Fibroblast of villous mesenchyme (primary cell): ENCODE results near the gene LIMS3. TPM values are rescaled to one million over a fixed set of nuclear protein-coding genes. Genes with fewer than 3 reads are reported as not detected.
"Not testable (repeated sequence)": the region's sequence is repeated elsewhere in the genome, so short reads cannot be mapped to it uniquely, and the experiment has no call there.

Experiments
- DNase-seq: peaks from one replicate; pipeline ENCODE4 v3.0.0-alpha.2; 2010; ENCODE audit warnings: low read depth
- H3K4me3 ChIP-seq: 2 replicates; pipeline ENCODE4 v1.5.1; 2011; ENCODE audit warnings: low read depth, mild to moderate bottlenecking, low read length
- total RNA-seq: library from RNA; depleted of rRNA; stranded (reverse); fragments of >200 nt; gene quantifications from 2 replicates; pipeline ENCODE4 v1.2.3, GENCODE V29; 2012

LIMS3 gene, protein sequence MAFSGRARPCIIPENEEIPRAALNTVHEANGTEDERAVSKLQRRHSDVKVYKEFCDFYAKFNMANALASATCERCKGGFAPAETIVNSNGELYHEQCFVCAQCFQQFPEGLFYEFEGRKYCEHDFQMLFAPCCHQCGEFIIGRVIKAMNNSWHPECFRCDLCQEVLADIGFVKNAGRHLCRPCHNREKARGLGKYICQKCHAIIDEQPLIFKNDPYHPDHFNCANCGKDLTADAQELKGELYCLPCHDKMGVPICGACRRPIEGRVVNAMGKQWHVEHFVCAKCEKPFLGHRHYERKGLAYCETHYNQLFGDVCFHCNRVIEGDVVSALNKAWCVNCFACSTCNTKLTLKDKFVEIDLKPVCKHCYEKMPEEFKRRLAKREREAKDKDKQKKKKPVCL
- total RNA-seq, result 5.8 and 14.2 TPM in 2 replicates

DNA sequence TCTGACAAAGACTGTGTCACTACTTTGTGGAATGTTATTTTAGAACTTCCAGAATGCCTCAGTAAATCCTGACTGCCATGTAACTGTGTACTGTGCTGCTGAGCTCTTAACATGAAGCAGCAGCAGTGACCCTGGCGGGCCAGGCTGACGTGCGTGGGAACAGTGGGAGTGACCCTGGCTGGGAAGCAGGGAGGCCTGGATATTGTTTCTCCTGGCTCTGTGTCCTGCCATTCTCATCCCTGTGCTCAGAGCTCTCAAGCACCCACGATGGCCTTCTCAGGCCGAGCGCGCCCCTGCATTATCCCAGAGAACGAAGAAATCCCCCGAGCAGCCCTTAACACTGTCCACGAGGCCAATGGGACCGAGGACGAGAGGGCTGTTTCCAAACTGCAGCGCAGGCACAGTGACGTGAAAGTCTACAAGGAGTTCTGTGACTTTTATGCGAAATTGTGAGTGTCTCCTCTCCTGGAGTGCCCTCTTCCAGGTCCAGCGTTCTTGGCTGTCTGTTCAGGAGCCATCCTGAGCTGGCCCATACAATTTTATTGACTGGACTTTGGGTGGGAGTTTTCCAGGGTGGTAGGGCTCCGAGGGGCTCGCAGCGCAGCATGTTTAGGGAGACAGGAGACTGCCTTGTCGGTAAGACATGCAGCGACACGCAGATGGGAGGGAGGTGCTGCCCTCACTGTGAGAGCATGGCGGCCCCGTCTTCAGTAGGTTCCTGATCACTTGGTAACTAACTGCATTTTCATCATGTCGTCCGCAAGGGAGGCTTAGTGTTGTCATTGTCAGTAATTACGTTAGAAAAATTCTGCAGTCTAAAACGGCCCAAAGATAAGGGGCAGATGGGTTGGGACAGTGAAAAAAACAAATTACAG, at the start of gene LIMS3:
Gene LIMS3 (plus strand): TSS at position 227 of the 875 bp plus-strand sequence. CDS start 41 bp downstream, at position 268.
- DNase-seq, H3K4me3 ChIP-seq: not testable (repeated sequence)

DNA sequence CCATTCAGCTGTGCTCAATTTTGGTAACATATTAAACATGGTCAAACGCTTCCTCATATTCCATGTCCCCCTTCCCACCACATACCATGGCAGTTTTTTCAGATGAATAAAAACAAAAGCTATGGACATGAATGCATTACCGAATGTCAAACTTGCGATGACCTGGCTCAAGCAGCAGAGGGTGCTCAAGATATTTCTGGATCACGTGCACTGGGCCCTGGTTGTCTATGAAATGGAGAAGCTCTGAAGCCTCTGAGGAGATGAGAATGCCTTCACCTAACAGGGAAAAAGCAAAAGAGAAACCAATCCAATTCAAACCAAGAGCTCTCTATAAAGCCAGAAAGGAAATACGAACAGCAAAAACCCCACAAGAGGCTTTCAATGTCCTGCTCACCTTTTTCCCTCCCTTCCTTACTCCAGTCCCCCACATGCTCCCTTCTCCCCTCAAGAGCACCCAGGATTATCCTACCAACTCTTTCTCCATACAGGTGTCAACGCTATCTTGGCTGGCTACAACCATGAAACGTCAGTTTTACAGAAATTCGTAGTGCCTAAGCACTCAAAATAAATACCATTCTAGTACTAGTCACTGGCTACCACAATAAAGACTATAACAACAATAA, 27.2 kb upstream of the LIMS3 start:
- DNase-seq, result not testable (repeated sequence)

DNA sequence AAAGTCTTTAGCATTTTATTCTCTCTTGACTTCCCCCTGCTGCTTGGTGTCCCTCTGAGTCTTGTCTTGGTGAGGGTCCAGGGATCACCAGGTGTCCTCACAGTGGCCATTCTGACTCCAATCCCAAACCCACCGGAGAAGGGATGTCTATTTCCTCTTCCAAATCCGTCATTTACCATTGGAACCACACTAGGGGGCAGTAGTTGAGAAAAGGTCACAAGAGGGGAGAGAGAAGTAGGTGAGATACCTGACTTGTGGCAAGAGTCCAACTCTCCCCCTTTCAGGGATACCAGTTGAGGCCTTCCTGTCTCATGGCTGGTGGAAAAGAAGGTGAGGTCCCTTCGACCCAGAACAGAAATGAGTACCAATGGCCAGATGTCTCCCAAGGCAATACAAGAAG, 21.9 kb upstream of the LIMS3 start:
- DNase-seq, H3K4me3 ChIP-seq: not testable (repeated sequence)

More for the DNA sequence above, 27.2 kb upstream of the LIMS3 start:
- not testable (repeated sequence) for H3K4me3 ChIP-seq

DNA sequence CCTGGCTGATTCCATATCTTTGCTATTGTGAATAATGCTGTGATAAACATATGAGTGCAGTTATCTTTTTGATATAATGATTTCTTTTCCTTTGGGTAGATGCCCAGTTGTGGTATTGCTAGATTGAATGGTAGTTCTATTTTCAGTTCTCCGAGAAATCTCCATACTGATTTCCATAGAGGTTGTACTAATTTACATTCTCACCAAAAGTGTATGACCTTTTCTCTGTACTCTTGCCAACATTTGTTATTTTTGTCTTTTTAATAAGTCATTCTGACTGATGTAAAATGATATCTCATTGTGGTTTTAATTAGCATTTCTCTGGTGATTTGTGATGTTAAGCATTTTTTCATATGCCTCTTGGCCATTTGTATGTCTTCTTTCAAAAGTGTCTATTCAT, 16.4 kb upstream of the LIMS3 start:
- DNase-seq, H3K4me3 ChIP-seq: not testable (repeated sequence)

DNA sequence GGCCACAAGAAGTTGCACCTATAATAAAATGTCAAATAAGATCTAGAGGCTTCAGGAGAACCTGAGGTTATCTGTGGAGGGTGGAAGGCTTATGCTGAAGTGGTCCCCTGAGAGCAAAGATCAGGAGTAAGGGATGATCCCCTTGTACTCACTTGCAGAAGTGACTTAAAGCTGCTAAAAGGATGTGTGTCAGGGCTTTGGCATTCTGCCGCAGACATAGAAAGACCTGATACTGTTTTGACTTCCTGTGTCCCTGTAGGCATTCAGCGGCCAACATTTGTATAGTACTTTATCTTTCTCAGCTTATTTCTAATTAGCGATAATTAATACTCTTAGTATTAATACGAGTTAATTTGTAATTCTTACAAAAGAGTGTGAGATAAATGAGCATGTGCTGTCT, 10.1 kb upstream of the LIMS3 start:
- not testable (repeated sequence) for DNase-seq, H3K4me3 ChIP-seq

DNA sequence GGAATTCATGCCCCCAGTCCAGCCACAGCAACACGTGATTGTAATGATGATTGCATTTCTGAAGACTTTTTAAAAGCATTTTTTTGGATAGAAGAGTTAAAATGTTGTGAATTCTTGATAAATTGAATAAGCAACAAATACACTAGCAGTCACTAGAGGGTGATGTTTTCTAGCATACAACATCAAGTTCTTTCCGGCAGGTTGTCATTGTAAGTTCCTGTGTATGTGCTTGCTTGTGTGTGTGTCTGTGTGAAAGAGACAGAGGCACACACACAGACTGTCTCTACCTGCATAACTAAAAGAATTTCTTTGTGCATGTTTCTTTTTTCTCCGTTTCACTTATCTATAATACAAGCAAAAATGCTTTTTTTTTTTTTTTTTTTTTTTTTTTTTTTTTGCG, 8.6 kb upstream of the LIMS3 start:
- DNase-seq, H3K4me3 ChIP-seq: not testable (repeated sequence)

DNA sequence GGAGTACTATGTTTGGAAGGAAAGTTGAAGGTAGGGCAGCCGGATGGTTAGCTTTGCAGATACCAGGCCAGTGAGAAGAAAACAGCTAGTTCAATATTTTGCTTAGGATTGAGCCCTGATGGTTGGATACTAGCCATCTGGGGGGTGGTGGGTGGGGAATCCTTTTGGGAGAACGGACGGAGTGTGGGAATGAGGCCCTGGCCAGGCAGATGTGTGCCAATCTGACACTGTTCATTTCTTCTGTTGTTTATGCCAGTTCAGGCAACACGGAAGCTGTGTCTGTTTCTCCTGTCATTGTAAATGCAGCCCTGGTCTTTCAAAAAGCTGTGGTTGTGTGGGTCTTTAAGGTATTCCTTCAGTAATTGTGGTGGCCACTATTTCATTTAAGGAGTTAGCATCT, 7.5 kb upstream of the LIMS3 start:
- not testable (repeated sequence) for H3K4me3 ChIP-seq, DNase-seq

DNA sequence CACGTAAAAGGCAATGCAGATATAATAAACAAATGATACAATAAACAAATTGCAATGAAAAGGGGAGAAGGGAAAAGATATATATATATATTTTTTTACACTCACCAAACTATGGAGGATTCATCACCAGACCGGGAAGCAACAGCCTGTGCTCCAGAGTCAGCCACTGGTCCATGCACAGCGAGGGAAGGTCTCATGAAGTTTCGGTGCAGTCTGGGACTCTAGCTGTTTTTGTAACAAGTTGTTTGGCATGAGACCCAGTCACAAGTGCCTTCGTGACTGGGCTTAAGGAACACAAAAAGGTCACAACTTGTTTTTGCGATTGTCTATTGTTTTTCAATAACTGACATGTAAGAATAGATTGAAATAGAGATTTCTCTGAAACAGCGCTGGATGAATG, 4.8 kb upstream of the LIMS3 start:
- not testable (repeated sequence) for H3K4me3 ChIP-seq, DNase-seq

DNA sequence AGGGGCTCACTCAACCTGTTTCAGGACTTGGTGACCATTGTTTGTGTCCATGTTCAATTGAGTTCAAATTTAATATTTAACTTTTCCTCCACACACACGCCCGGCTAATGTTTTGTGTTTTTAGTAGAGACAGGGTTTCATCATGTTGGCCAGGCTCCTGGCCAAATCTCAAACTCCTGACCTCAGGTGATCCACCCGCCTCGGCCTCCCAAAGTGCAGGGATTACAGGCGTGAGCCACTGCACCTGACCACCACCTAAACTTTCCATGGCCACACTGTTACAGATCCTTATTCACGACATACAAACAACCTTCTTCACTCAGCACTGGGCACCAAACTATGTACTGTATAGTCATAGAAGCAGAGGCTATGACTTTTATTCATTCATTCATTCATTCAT, 4.3 kb upstream of the LIMS3 start:
- H3K4me3 ChIP-seq, DNase-seq: not testable (repeated sequence)

DNA sequence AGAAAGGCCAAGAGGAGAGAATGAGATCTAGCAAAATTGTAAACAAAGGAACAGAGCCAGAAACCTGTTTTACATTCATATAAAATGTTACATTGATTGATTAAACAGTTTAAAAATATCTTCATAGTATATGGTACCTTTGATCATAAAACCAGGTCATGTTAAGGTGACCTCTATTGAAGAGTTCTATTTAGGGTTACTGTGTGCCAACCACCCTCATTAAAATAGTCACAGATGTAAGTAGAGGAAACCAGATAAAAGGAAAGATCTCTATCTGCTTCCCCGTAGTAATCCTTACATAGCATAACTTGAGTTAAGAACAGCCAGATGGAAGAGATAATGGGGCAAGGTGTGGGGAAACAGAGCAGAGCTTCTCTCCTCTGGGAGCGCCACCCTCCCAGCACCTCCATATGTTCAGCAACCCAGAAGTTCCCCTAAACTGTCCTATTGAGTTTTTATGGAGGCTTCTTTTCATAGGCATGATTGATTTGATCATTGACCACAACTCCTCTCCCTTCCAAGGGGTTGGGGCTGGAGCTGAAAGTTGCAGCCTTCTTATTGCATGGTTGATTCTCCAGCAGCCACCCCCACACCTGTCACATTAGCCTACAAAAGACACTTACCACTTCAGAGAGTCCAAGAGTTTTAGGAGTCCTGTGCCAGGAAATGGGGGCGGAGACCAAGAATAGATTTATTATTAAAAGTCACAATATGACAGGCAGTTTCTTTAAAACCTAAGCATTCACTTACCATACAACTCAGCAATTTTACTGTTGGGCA, 3.2 kb upstream of the LIMS3 start:
- not testable (repeated sequence) for DNase-seq, H3K4me3 ChIP-seq

DNA sequence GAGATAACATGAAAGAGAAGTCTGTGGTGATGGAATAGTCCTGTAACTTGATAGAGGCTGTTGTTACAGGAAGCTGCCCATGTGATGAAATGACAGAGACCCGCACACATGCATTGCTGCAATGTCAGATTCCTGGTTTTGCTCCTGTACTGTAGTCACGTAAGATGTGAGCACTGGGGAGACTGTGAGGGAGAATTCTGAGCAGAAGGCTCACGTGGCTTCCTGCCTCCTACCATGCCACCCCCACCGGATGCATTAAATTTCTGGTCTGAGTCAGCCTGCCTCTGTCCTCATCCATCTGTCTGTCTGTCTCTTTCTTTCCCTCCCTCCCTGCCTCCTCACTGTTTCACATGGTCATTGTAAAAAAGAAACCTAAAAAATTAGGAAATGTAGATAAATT, 2.3 kb upstream of the LIMS3 start:
- DNase-seq, H3K4me3 ChIP-seq: not testable (repeated sequence)

DNA sequence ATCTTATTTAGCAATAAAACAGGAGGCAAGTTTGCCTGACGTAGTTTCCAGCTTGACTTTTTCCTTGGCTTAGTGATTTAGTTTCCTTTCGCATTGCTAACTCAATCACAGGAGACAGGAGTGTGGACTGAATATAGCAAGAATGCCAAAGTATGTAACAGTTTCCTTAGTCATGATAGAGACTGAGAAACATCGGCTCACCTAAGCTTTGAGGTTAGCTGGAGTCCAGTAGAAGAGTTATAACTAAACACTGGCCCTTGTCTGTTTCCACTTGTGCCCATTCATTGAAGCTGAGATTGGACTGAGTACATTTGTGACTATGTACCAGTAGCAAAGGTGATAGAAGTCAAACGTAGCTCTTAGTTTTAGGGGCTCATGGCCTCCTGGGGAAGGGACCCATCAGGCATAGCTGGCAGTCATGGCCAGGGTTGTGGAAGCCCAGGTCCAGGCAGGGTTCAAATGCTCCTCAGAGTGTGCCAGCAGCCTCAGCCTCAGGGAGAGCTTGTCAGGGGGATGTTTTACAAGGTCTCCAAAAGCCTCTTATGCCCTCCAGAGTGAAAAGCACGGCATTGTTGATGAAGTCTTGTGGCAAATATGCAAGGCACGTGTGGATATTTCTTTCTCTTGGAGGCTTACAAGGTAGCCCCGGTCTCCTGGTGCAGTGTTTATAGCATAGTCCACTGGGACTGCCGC, 573 bp upstream of the LIMS3 start:
- not testable (repeated sequence) for DNase-seq, H3K4me3 ChIP-seq

DNA sequence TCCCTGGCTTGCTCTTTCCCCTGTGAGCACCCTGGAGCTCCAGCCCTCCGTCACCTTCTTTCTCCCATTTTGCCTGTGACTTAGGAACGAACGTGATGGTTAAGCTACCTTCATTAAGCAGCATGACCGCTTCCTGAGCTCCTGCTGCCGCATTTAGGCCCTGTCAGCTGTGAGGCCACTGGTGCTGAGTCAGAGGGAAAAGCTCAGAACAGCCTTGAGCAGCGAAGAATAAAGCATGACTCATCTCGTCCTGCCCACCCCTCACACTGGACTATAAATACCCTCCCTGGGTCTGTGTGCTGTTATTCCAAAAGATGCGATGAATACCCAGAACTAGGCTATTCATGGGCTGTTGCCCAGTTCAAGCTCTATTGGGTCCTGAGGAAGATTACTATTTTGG, 7.3 kb downstream of the LIMS3 start:
- H3K4me3 ChIP-seq, DNase-seq: not testable (repeated sequence)

DNA sequence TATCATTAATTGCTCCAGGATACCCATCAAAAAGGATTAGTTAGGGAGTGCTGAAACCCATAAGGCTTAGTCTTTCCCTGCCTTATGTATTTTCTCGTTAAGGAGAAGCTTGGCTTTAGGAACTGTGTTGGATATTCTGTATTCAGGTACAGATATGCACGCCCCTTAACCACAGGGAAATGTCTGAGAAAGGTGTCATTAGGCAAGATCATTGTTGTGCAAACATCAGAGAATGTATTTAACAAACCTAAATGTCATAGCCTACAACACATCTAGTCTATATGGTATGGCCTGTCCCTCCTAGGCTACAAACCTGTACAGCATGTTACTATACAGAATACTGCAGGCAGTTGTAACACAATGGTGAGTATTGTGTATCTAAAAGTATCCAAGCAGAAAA, 10.1 kb downstream of the LIMS3 start:
- DNase-seq, H3K4me3 ChIP-seq: not testable (repeated sequence)

DNA sequence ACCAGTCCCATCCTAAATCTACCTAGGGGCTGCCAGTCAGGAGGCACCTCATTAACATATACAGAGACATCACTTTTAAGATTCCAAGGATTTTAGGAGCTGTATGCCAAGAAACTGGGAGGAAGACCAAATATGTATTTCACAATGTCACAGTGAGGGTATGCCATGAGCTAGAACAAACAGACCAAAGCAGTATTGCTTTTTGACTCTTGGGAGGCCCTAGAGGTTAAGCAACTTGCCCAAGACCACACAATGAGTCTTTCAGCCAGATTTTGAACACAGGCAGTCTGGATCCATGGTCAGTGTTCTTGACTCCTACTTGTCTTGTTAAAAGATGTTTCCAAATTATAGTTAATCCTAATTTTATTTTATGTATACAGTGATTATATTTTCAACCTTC, 12.3 kb downstream of the LIMS3 start:
- H3K4me3 ChIP-seq, DNase-seq: not testable (repeated sequence)

DNA sequence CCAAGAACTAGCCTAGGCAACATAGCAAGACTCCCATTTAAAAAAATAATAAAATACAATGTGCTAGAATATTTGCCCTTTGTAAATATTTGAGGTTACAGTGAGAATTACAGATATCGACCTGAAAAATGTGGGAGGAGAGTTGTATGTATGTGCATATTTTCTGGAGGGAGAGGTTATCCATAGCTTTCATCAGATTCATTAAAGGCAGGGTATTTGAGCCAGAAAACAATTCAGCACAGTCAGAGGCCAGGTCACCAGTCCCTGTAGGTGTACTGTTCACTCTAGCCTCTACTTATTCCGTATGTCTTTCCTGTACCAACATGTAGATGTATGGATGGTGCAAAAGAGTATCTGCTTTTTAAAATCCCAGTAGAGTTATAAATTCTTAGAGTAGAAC, 15.4 kb downstream of the LIMS3 start:
- not testable (repeated sequence) for H3K4me3 ChIP-seq, DNase-seq

DNA sequence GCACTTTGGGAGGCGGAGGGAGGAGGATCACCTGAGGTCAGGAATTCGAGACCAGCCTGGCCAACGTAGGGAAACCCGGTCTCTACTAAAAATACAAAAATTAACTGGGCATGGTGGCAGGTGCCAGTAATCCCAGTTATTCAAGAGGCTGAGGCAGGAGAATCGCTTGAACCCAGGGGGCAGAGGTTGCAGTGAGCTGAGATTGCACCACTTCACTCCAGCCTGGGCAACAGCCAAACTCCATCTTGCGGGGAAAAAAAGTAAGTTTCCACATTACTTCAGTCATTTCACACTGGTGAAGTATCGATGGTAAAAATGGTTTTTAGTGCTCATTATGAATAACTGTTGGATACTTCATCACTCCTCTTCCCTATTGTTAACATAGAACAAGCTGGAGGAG, 16.1 kb downstream of the LIMS3 start:
- not testable (repeated sequence) for H3K4me3 ChIP-seq, DNase-seq

DNA sequence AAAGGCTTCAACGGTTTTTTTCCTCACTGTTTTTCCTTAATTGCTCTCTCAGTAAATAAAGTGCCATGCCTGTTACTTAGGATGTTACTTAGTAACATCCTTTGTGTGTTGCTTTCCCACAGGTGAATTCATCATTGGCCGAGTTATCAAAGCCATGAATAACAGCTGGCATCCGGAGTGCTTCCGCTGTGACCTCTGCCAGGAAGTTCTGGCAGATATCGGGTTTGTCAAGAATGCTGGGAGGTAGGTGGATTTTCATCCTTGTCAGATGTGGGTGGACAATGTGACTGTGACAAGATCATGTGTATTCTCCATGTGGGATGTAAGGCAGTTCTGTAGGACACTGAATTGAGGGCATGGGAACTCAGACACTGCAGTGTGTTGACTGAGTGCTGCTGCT, 17.3 kb downstream of the LIMS3 start:
- DNase-seq, H3K4me3 ChIP-seq: not testable (repeated sequence)
